HT-29 (cell line): Measurements from ENCODE around the gene OPTC. TPM values are rescaled to one million over a fixed set of nuclear protein-coding genes. Genes with fewer than 3 reads are reported as not detected.

Source experiments
- DNase-seq: peaks from one replicate; pipeline ENCODE4 v3.0.0-alpha.2; 2015; ENCODE audit warnings: low spot score
- total RNA-seq: library from RNA; depleted of rRNA; stranded (reverse); fragments of >200 nt; shearing (Covaris generic); gene quantifications from 2 replicates; pipeline ENCODE4 v1.2.3, GENCODE V29; 2014

OPTC gene
- total RNA-seq, 1 experiment from 2014 or later, result not detected

- DNase-seq, result no peak
These were observed 40.6 kb downstream of the OPTC start for GRCh38 chr1:203534526-203534925.

- no peak for DNase-seq
These were observed 42.6 kb downstream of the OPTC start for GRCh38 chr1:203536575-203536974.

DNA sequence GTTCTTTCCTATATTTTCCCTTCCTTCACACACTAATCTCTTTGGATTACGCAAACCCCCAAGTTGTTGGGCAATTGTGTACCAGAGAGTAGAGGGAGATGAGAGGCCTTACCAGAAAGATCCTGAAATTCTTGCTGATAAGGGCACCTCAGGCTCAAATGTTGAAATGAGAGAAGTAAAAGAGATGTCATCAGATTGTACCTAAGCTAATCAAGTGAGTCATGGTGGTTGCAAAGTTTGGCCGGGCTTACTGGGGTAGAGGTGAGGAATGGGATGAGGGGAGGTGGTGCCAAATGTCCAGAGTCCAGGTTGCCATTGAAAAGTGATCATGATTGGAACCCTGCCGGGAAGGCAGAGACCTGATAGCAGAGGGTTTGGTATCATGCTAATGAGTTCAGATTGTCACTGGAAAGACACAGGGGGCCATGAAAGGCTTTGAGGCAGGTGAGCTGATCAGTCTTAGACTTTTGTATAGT lies 43.1 kb downstream of the OPTC start:
- no peak for DNase-seq

- peak; percentile 10 for DNase-seq
These were observed 44.0 kb downstream of the OPTC start for GRCh38 chr1:203537806-203538464.

- no peak for DNase-seq
These were observed 44.8 kb downstream of the OPTC start for GRCh38 chr1:203538726-203539125.

DNA sequence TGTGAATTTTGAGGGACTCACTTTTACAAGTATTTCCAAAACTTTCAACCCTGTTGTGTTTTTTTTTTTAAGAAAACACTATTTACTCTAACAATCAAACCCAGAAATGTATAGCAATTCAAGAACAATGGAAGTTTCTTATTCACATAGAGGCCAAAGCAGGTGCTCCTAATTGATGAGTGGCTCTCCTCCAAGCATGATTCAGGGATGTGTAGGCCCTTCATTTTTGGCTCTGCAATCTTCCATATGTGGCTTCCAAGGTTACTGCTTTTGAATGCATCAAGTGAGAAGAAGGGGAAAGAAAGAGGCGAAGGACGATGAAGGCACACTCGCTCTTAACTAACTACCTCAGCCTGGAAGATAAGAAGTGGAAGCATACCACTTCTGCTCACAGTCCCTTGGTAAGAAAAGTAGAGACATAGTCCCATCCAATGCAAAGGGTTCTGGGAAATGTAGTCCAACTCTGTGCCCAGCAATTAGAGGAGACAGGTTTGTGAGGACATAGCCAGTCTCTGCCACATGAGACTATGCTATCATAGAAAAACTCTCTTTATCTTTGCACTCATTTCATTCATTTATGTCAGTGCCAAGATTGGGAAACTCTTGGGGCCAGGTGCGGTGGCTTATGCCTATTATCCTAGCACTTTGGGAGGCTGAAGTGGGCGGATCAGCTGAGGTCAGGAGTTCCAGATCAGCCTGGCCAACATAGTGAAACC lies 46.0 kb downstream of the OPTC start:
- no peak for DNase-seq

DNA sequence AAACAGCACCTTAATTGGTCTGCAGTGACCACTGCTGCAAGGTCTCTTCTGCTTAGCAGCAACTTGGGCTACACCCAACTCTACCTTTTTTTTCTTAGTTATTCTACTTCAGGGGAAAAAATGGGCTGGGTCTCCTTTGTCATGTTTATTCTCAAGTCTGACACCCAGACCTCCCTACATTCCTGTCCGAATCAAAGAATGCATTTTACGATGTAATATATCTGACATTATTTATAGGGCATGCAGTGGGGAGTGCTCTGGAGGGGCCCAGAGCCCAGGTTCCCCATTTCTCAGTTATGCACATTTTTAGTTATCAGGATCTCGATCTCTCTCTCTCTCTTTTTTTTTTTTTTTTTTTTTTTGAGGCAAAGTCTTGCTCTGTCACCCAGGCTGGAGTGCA lies 50.5 kb downstream of the OPTC start:
- no peak for DNase-seq

- no peak for DNase-seq
These were observed 51.2 kb downstream of the OPTC start for GRCh38 chr1:203544978-203545816.

DNA sequence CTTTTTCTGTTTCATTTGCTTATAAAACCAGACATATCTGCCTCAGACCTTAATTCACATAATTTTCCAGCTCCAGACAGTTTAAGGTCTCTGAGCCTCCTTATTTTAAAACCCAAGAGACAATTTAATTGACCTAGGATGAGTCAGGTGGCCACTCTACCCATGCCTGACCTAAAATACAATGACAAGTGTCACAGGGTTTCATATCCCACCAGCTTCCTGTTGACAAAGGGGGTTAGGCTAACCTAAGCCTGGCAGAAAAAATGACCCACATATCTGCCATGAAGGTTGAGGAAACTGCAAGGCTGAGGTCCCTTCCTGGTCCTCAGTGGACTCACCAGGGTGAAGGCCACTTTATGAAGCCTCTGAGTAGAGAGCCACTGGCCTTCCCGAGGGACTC lies 52.3 kb downstream of the OPTC start:
- DNase-seq, result no peak

GRCh38 chr1:203547147-203547546 lies 53.2 kb downstream of the OPTC start:
- DNase-seq, result no peak

DNA sequence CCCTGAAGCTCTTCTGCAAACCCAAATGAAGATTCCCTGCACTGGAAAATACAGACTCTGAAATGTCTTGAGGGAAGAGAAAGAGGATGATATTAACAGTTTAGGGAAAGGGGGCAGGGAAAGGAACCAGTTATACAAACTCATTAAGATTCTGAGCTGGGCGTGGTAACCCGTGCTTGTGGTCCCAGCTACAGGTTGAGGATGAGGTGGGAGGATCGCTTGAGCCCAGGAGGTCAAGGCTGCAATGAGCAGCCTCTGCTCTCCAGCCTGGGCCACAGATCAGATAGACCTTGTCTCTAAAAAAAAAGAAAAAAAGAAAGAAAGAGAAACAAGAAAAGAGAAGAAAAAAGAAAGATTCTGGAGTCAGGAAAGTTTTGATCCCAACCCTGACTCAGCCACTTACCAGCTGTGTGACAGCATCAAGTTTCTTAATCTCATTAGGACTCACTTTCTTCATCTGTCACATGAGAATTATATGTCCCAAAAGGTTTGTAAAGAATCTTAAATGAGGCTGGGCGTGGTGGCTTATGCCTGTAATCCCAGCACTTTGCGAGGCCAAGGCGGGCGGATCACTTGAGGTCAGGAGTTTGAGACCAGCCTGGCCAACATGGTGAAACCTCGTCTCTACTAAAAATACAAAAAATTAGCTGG lies 53.9 kb downstream of the OPTC start:
- DNase-seq, result no peak

DNA sequence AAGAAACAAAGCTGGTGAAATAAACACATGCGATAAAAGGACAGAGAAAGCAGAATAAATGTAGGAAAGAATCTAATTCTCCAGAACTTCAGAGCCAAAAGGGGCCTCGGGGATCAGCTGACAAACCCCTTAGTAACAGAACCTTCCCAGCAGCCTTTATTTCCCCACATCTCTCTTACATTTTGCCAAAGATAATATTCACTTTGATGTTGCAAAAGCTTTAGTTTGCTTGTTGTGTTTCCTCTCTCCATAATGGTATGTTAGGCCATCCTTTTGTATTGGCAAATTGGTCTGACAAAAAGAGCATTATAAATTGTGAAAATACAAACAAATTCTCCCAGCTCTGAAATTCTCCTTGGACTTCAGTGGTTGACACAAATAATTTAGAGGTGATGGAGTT lies 54.9 kb downstream of the OPTC start:
- DNase-seq, result no peak

GRCh38 chr1:203549309-203549708 lies 55.4 kb downstream of the OPTC start:
- no peak for DNase-seq

- DNase-seq, result no peak
These were observed 56.9 kb downstream of the OPTC start for GRCh38 chr1:203550846-203551245.

DNA sequence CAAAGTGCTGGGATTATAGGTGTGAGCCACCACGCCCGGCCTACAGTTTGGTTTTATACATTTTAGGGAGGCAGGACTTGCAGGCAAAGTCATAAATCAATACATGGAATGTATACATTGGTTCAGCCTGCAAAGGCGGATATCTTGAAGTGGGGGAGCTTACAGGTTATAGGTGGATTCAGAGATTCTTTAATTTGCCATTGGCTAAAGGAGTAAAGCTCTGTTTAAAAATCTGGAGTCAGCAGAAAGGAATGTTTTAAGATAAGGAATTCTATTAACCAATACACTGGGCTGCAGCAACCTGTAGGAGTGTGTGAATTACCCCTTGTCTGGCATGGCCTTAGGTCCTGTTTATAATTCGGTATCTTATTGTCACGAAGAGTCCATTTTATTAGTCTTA lies 57.6 kb downstream of the OPTC start:
- no peak for DNase-seq

- no peak for DNase-seq
These were observed 59.5 kb downstream of the OPTC start for GRCh38 chr1:203553496-203553895.

DNA sequence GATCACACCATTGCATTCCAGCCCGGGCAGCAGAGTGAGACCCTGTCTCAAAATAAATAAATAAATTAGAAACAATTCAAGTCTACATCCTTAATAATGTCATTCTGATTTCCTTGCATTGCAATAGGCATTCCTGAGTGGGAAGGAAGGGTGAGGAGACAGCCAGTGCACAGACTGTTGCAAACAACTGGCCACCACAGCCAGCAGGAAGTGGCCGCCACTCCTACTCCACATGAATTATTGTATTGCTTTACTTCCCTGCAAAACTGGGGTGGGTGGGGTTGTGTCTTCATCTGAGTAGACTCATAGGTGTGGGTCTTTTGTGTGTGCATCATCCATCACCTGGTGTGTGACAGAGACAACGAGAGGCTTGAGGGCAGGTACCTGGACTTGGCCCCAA lies 60.1 kb downstream of the OPTC start:
- DNase-seq, result no peak

DNA sequence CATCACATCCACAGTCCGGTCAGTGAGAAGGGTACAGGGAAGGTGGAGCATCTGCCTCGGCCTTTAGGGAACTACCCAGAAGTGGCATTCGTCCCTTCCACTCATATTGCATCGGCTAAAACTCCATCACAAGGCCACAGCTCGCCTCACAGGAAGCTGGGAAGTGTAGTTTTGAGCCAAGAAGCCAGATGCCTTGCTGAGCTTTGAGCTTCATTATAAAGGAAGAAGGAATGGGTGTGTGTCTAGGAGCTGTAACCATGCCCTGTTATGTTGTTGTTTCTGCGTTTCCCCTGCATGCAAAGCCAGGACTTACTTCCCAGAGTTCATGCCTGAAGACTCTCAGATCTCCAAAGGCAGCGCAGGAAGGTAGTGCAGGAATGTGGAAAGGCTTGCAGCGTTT lies 61.1 kb downstream of the OPTC start:
- DNase-seq, result no peak

DNA sequence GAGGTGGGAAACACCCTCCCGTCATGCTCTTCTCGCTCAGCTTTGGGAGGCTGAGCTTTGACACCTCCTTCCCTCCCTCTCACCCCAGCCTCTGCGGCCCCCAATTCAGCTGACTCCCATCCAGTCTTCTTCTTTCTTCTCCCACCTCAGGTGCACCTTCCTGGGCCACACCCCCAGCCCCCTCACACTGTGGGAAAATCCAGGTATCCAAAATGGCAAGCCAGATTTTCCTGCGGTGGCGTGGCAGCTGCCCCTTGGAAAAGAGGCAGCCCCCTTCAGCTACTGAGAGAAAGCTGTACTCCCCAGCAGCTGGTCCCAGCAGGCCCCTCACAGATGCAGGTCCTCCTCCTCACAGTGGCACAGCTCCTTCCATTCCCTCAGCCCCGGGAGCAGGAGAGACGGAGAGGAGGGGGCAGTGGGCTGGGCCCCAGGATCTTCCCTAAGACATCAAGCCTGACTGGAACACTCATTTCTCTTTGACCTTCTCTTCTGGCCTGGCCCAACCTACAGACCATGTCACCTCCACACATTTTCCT lies 61.6 kb downstream of the OPTC start:
- no peak for DNase-seq

- DNase-seq, result no peak
These were observed 62.3 kb downstream of the OPTC start for GRCh38 chr1:203556047-203556851.

DNA sequence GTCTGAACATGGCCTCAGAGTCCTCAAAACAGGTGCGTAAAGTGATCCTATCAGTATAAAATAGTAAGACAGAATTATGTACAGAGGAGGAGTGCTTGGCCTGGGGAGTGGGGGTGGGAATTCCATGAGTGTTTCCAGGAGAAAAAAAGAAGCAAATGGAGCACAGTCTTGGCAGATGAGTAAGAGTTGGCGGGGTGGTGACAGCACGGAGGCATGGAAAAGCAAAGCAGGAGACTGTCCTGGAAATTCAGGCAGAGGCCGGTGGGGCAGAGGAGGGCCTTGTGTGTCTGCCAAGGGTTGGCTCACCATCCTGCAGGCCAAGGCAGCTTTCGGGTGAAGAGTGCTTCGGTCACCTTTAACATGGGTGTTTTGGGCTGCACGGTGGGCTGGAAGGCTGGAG lies 63.4 kb downstream of the OPTC start:
- no peak for DNase-seq
